GM04503 (cell line): ENCODE data around the gene IL2RA.
"Not testable (repeated sequence)": the region's sequence is repeated elsewhere in the genome, so short reads cannot be mapped to it uniquely, and the experiment has no call there.

Experiments used
- DNase-seq: peaks from one replicate; pipeline ENCODE4 v3.0.0-alpha.2; 2012; ENCODE audit warnings: low read depth

Gene IL2RA

DNA sequence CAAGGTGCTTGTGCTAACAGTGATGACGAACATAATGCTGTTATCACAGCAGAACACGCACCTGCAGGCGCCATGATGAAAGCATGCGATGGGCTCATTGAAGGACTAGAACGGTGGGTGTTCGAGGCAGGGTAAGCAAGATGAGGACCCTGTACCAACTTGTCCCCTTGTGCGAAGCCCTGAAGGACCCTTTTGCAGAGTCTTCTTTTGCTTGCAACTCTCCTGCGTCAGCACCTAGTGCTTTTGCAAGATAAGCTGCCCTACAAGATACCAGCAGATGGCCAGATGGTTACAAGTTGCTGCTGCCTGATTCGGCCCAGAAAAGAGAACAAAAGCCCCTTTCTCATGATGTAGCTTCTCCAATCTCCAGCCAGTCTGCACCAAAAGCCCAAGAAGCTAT is 80.6 kb downstream of the IL2RA start:
- DNase-seq: no peak

DNA sequence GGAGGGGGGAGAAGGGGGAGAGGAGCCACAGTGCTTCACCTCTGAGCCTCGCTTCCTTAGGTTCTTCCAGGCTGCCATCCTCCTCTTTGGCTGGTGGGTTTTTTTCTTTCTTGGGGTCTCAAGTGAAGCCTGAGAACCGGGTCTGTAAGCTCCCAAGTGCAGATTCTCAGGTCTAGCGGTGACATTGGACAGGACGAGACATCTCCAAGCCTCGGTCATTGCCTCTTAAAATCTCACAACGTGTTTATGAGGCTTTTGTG is 84.0 kb downstream of the IL2RA start:
- DNase-seq: no peak

DNA sequence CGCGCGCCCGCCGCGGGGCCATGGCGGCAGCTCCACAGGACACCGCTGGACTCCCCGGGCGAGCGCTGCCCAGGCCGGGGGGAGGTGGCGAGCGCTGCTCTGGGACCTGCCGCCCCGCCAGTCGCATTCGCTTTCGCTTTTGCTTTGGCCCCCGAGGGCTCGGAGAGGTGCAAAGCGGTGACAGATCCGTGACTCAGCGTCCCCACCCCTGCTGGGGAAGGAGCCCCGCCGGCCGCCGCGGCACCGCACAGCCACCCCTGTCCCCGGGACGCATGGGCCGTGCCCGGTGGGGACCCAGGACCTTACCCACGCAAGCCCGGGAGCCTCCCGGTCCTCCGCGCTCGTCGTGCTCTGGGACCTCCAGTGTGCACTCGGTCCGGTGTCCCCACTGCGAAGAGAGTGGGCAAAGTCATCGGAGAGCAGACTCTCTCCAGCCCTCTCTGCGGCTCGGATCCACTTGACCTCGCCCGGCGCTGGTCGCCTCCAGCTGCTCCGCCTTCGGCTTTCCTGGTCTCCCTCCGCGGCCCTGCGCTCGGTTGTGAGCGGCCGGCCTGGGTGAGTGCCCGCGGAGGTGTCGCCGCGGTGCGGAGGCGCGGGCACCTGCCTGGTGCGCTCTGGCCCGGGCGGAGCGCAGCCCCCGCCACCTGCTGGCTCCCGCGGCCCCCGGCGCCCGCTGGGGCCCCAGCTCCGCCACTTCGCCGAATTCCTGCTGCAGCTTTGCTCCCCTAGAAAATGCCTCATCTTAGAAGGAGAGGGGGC is 84.5 kb downstream of the IL2RA start, which contains the start of gene IL15RA:
Gene IL15RA (minus strand): TSS at position 73 of the 759 bp plus-strand sequence. CDS start 51 bp downstream, at position 22.
- DNase-seq: peak; percentile 17

DNA sequence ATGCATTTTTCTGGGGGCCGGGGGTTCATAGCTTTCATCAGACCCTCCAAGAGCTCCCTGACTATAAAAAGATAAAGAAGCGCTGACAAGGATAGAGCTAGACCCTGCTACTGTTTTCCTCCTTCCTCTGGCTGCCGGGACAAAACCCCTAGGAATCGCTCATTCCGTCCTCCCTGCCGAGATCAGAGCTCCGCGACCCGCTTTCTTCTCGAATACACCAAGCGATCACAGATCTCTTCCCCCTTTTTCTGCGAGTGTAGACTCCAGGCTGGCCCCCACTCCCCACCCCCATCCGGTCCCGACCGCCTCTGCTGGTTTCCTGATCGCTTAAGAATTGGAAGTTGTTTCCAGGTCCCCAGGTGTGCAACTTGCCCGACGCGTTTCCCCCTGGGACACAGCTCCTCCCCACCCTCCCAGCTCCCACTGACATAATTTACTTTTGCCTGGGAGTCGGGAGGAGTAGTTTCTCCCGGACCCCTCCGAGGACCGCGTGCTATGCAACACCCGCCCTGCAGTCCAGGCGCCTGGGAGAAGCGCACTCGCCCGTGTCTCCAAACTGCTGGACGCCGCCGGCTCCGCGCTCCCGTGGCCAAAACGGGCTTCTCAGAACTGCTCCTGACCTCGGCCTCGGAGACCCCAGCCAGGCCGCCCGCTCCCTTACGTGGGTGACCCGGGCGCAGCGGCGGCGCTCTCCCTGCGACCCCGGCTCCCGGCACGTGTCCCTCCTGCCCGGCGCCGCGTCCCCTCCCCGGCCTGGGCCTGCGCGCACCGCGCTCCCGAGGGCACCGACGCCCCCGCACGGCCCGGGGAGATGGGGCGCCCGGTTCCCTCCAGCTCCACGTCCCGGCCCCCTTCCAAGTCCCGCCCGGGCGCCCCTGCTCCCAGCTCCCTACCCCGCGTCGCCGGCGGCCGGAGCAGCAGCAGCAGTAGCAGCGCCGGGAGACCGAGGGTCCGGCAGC is 85.4 kb downstream of the IL2RA start:
- DNase-seq: no peak

DNA sequence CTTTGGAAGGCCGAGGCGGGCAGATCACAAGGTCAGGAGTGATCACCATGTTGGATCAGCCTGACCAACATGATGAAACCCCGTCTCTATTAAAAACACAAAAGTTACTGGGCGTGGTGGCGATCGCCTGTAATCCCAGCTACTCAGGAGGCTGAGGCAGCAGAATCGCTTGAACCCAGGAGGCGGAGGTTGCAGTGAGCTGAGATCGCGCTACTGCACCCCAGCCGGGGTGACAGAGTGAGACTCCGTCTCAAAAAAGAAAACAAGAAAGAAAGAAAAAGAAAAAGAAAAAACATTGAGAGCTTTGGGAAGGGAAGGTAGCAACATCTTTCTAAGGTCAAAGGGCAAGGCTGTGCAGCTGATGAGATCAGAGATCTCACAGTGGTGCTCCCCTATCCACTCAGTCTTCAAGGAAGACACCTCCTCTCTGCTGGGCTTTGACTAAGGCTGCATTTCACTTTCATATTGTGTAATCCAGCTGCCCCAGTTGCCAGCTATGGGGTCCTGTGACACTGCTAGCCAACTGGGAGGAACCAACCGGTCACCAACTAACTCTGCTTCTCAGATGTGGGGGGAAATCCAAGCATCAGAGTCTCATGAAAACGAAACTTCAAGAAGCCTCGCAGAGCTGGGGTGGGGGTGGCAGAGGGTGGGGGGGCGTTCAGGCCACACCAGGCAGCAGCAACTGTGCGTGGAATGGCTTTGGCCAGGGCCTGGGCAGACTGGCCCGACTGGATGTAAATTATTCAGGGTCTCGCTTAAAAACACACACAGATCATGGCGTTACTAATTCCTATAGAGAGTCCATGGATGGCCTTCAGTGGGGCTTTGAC is 86.3 kb downstream of the IL2RA start:
- DNase-seq: no peak

DNA sequence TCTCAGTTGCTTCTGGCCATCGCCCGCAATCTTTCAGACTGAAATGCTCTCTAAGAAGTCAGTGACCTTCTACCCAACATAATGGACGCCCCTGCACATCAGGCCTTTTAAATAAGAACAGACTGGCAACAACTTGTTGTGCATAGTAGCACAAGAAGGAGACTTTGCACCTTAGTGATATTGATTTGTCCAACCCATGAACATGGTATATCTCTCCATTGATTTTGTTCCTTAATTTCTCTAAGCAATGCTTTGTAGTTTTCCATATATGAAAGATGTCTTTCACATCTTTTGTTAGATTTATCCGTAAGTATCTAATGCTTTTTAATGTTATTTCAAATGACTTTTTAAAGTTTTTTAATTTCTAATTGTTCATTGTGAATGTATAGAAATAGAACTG is 89.1 kb downstream of the IL2RA start:
- DNase-seq: no peak

GRCh38 chr10:5971886-5972285 is 90.3 kb downstream of the IL2RA start:
- DNase-seq: no peak

- no peak for DNase-seq
Measured at GRCh38 chr10:5971315-5971832, 90.8 kb downstream of the IL2RA start.

GRCh38 chr10:5970527-5970926 is 91.6 kb downstream of the IL2RA start:
- no peak for DNase-seq

DNA sequence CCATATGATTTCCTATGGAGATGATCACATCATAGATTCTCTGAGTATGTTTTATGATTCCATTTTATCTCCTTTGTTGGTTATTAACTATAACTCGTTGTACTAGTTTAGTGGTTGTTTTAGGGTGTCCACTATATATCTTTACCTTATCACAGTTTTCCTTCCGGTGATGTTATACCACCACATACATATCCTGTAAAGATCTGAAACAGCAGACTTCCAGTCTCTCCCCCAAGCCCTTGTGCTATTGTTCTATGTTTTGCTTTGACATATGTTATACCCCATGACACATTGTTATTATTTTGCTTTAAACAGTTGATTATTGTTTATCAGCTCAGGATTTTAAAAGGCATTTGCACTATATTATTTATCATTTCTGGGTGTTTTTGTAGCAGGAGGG is 92.1 kb downstream of the IL2RA start:
- no peak for DNase-seq

- no peak for DNase-seq
Measured at GRCh38 chr10:5968681-5969453, 93.3 kb downstream of the IL2RA start.

GRCh38 chr10:5968037-5968680 is 94.0 kb downstream of the IL2RA start:
- no peak for DNase-seq

DNA sequence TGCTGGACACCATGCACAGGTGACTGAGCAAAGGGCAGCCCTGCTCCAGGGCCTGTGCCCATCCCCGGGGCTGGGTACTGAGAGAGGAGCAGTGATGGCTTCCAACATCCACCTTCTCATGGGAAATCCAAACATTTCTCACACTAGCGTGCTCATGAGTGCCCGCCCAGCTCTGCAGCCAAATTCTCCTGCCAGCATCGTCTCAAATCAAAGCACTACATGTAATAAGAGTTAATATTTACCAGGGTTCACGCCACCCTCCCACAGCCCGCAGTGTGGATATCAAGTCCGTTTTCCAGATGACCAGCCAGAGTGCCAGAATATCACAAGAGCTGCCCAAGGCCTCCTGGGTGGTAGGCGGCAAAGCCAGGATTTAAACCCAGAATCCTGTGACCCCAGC is 96.9 kb downstream of the IL2RA start:
- no peak for DNase-seq

DNA sequence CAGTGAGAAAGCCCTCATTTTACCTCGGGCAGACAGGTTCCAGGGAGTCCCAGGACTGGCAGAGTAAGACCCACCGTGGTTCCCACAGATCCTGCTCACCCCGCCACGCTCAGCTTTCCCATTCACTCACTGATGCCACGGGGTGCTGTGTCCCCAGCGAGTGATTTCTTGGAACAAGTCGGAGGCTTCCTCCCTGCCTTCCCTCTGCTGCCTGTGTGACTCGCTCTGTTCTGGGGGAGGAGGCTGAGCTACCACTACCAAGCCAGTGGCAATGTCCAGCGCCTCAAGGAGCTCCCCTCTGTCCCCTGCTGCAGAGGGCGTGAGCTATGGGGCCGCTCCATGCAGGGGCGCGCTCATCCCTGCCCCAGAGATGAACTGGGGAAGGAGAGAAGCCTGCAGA is 97.4 kb downstream of the IL2RA start:
- no peak for DNase-seq

DNA sequence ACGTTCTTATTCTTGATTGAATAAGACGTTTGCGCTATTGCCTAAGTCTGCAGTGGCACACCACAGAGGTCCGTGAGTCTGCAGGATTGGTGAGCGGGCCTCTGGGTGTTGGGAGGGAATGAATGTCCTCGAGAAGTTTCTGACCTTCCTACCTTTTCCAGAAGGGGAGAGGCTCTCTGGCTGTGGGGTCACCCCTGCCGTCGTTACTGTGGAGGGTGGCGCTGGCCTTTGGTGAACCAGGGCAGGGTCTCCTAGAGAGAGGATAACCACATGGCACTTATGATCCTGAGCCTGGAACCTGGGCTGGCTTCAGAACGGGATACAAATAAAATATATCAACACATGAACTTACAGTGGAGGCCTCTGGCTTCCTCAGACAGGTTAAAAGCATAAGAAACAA is 98.6 kb downstream of the IL2RA start:
- DNase-seq: no peak

DNA sequence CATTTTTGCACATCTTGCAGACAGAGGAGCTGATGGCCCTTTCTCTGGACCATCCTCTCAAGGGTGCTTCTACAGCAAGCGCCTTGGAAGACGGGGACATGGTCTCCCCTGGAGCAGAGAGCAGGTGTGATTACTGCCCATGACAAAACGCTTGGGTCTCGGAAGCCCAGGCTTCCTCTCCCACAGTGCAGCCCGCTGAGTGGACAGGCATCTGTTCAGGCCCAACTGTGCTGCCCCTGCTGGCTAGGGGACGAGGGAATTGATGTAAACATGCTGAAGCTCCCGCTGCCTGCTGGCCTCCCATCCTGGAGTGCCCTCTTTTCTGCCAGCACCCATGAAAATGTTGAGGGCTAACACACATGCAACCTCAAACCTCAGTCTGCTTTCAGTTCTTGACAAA is 99.1 kb downstream of the IL2RA start:
- no peak for DNase-seq

GRCh38 chr10:5962358-5962940 is 99.7 kb downstream of the IL2RA start:
- DNase-seq: not testable (repeated sequence)

GRCh38 chr10:5961405-5962100 is 100.6 kb downstream of the IL2RA start:
- DNase-seq: no peak

GRCh38 chr10:5960973-5961275 is 101.2 kb downstream of the IL2RA start:
- DNase-seq: not testable (repeated sequence)
